Prostate gland (tissue), 2 donors: ENCODE results near the gene DLK1.

Experiments
- POLR2A ChIP-seq: fragments of 450-650 bp; IDR thresholded peaks from one replicate; pipeline ENCODE4 v1.6.1; 2016; ENCODE audit warnings: antibody characterized with exemption, mild to moderate bottlenecking
- POLR2AphosphoS5 ChIP-seq: sonication (generic); formaldehyde crosslinking; IDR thresholded peaks from one replicate; pipeline ENCODE4 v1.6.1; 2017; ENCODE audit warnings: antibody characterized with exemption
- TF ChIP-seq, protein P1 (sequence below), 4 experiments: fragments of 200-600 bp in 2 of 4; fragments of 450-650 bp in 2 of 4; sonication (generic) in 2 of 4; IDR thresholded peaks; 1 replicate in 3 of 4; 2 replicates in 1 of 4; pipeline ENCODE4 v1.5.1; 2016 to 2019; ENCODE audit warnings: antibody characterized with exemption in 4 of 4, mild to moderate bottlenecking in 2 of 4, moderate library complexity in 2 of 4

GRCh38 chr14:100774164-100774537 is 47.5 kb downstream of the DLK1 start:
- TF ChIP-seq, protein P1, sequence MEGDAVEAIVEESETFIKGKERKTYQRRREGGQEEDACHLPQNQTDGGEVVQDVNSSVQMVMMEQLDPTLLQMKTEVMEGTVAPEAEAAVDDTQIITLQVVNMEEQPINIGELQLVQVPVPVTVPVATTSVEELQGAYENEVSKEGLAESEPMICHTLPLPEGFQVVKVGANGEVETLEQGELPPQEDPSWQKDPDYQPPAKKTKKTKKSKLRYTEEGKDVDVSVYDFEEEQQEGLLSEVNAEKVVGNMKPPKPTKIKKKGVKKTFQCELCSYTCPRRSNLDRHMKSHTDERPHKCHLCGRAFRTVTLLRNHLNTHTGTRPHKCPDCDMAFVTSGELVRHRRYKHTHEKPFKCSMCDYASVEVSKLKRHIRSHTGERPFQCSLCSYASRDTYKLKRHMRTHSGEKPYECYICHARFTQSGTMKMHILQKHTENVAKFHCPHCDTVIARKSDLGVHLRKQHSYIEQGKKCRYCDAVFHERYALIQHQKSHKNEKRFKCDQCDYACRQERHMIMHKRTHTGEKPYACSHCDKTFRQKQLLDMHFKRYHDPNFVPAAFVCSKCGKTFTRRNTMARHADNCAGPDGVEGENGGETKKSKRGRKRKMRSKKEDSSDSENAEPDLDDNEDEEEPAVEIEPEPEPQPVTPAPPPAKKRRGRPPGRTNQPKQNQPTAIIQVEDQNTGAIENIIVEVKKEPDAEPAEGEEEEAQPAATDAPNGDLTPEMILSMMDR (IDR thresholded peaks at IDR 0.05), result no peak
- TF ChIP-seq POLR2AphosphoS5, result no peak
- TF ChIP-seq POLR2A, result no peak
